Activated naive CD8-positive, alpha-beta T cell treated with anti-CD3 and anti-CD28 coated beads for 36 hours (primary cell): Measurements from ENCODE around the gene CLNK. TPM values are rescaled to one million over a fixed set of nuclear protein-coding genes. Genes with fewer than 3 reads are reported as not detected.

Experiments
- DNase-seq: peaks from one replicate; pipeline ENCODE4 v3.0.0; 2021
- H3K27ac Mint-ChIP-seq: one replicate; pipeline ENCODE4 v1.8.0; 2022; ENCODE audit warnings: mild to moderate bottlenecking, moderate library complexity, mixed read lengths
- H3K27me3 Mint-ChIP-seq: one replicate; pipeline ENCODE4 v1.8.0; 2022; ENCODE audit warnings: mild to moderate bottlenecking, mixed read lengths
- H3K36me3 Mint-ChIP-seq: one replicate; pipeline ENCODE4 v1.8.0; 2021; ENCODE audit warnings: mild to moderate bottlenecking, mixed read lengths
- H3K4me1 Mint-ChIP-seq: one replicate; pipeline ENCODE4 v1.8.0; 2021; ENCODE audit warnings: mixed read lengths
- H3K4me3 Mint-ChIP-seq: one replicate; pipeline ENCODE4 v1.8.0; 2022; ENCODE audit warnings: mild to moderate bottlenecking, moderate library complexity, mixed read lengths
- H3K9me3 Mint-ChIP-seq: one replicate; pipeline ENCODE4 v1.8.0; 2022; ENCODE audit warnings: mixed read lengths
- total RNA-seq, 2 experiments: library from RNA; stranded (reverse); gene quantifications; one replicate each; pipeline ENCODE4 v1.2.3, GENCODE V29; 2021

The CLNK gene
- total RNA-seq, 2 experiments from 2014 or later = 0.32 to 0.35 TPM

GRCh38 chr4:10596586-10597290 lies 87.8 kb downstream of the CLNK start:
- no peak overlapping the region for H3K27ac Mint-ChIP-seq
- peaks cover 3% of the 10 kb centered on the region for H3K27me3 Mint-ChIP-seq
- no peaks in the 10 kb centered on the region for H3K9me3 Mint-ChIP-seq
- H3K4me1 Mint-ChIP-seq = no peaks in the 10 kb centered on the region
- no peak overlapping the region for H3K4me3 Mint-ChIP-seq
- DNase-seq = no peak
- no peaks in the 10 kb centered on the region for H3K36me3 Mint-ChIP-seq

GRCh38 chr4:10593130-10593529 lies 91.4 kb downstream of the CLNK start:
- DNase-seq = no peak
- Mint-ChIP-seq H3K9me3 (no peaks in the 10 kb centered on the region), H3K4me3 (no peak overlapping the region), H3K4me1 (peaks cover 15% of the 10 kb centered on the region), H3K36me3 (no peaks in the 10 kb centered on the region), H3K27me3 (peaks cover 3% of the 10 kb centered on the region), H3K27ac (no peak overlapping the region)

GRCh38 chr4:10590896-10591295 lies 93.7 kb downstream of the CLNK start:
- H3K4me3 Mint-ChIP-seq = no peak overlapping the region
- no peaks in the 10 kb centered on the region for H3K36me3 Mint-ChIP-seq
- no peak overlapping the region for H3K27ac Mint-ChIP-seq
- no peaks in the 10 kb centered on the region for H3K9me3 Mint-ChIP-seq
- peaks cover 3% of the 10 kb centered on the region for H3K27me3 Mint-ChIP-seq
- peaks cover 22% of the 10 kb centered on the region for H3K4me1 Mint-ChIP-seq
- no peak for DNase-seq

GRCh38 chr4:10589799-10590198 lies 94.8 kb downstream of the CLNK start:
- Mint-ChIP-seq H3K9me3 (no peaks in the 10 kb centered on the region), H3K27me3 (peaks cover 3% of the 10 kb centered on the region), H3K4me1 (peaks cover 23% of the 10 kb centered on the region), H3K36me3 (no peaks in the 10 kb centered on the region), H3K27ac (peak overlapping the region; percentile 8), H3K4me3 (no peak overlapping the region)
- DNase-seq = no peak

GRCh38 chr4:10589321-10589720 lies 95.2 kb downstream of the CLNK start:
- peaks cover 28% of the 10 kb centered on the region for H3K4me1 Mint-ChIP-seq
- H3K4me3 Mint-ChIP-seq = no peak overlapping the region
- DNase-seq = no peak
- H3K9me3 Mint-ChIP-seq = no peaks in the 10 kb centered on the region
- no peaks in the 10 kb centered on the region for H3K36me3 Mint-ChIP-seq
- no peak overlapping the region for H3K27ac Mint-ChIP-seq
- peaks cover 3% of the 10 kb centered on the region for H3K27me3 Mint-ChIP-seq

- no peak overlapping the region for H3K4me3 Mint-ChIP-seq
- H3K9me3 Mint-ChIP-seq = no peaks in the 10 kb centered on the region
- peaks cover 3% of the 10 kb centered on the region for H3K27me3 Mint-ChIP-seq
- no peaks in the 10 kb centered on the region for H3K36me3 Mint-ChIP-seq
- no peak overlapping the region for H3K27ac Mint-ChIP-seq
- H3K4me1 Mint-ChIP-seq = peaks cover 37% of the 10 kb centered on the region
- DNase-seq = peak; percentile 34
These were observed 96.9 kb downstream of the CLNK start for GRCh38 chr4:10587697-10588096.

- H3K4me1 Mint-ChIP-seq = peaks cover 37% of the 10 kb centered on the region
- no peaks in the 10 kb centered on the region for H3K9me3 Mint-ChIP-seq
- H3K36me3 Mint-ChIP-seq = no peaks in the 10 kb centered on the region
- no peak overlapping the region for H3K4me3 Mint-ChIP-seq
- peaks cover under 1% of the 10 kb centered on the region for H3K27me3 Mint-ChIP-seq
- no peak for DNase-seq
- H3K27ac Mint-ChIP-seq = no peak overlapping the region
These were observed 97.3 kb downstream of the CLNK start for GRCh38 chr4:10587296-10587695.

GRCh38 chr4:10584042-10584441 lies 100.5 kb downstream of the CLNK start:
- DNase-seq = no peak
- H3K4me3 Mint-ChIP-seq = no peak overlapping the region
- peaks cover 26% of the 10 kb centered on the region for H3K4me1 Mint-ChIP-seq
- H3K27me3 Mint-ChIP-seq = no peaks in the 10 kb centered on the region
- no peaks in the 10 kb centered on the region for H3K36me3 Mint-ChIP-seq
- no peaks in the 10 kb centered on the region for H3K9me3 Mint-ChIP-seq
- peak overlapping the region; percentile 79 for H3K27ac Mint-ChIP-seq

GRCh38 chr4:10582951-10583350 lies 101.6 kb downstream of the CLNK start:
- Mint-ChIP-seq H3K4me3 (no peak overlapping the region), H3K27me3 (no peaks in the 10 kb centered on the region), H3K4me1 (peaks cover 22% of the 10 kb centered on the region), H3K36me3 (no peaks in the 10 kb centered on the region), H3K9me3 (no peaks in the 10 kb centered on the region), H3K27ac (no peak overlapping the region)
- no peak for DNase-seq

GRCh38 chr4:10582059-10582686 lies 102.4 kb downstream of the CLNK start:
- Mint-ChIP-seq H3K4me3 (no peak overlapping the region), H3K27me3 (no peaks in the 10 kb centered on the region), H3K9me3 (no peaks in the 10 kb centered on the region), H3K27ac (no peak overlapping the region), H3K36me3 (no peaks in the 10 kb centered on the region), H3K4me1 (peaks cover 19% of the 10 kb centered on the region)
- DNase-seq = no peak

GRCh38 chr4:10581022-10581421 lies 103.5 kb downstream of the CLNK start:
- Mint-ChIP-seq H3K27me3 (no peaks in the 10 kb centered on the region), H3K4me1 (peaks cover 24% of the 10 kb centered on the region), H3K36me3 (no peaks in the 10 kb centered on the region), H3K9me3 (no peaks in the 10 kb centered on the region), H3K27ac (no peak overlapping the region), H3K4me3 (no peak overlapping the region)
- no peak for DNase-seq

GRCh38 chr4:10579648-10580047 lies 104.9 kb downstream of the CLNK start:
- peaks cover 21% of the 10 kb centered on the region for H3K4me1 Mint-ChIP-seq
- no peaks in the 10 kb centered on the region for H3K36me3 Mint-ChIP-seq
- no peak for DNase-seq
- no peaks in the 10 kb centered on the region for H3K27me3 Mint-ChIP-seq
- no peak overlapping the region for H3K27ac Mint-ChIP-seq
- H3K4me3 Mint-ChIP-seq = no peak overlapping the region
- H3K9me3 Mint-ChIP-seq = no peaks in the 10 kb centered on the region

- H3K9me3 Mint-ChIP-seq = no peaks in the 10 kb centered on the region
- no peak overlapping the region for H3K4me3 Mint-ChIP-seq
- DNase-seq = no peak
- no peaks in the 10 kb centered on the region for H3K36me3 Mint-ChIP-seq
- H3K27me3 Mint-ChIP-seq = no peaks in the 10 kb centered on the region
- H3K27ac Mint-ChIP-seq = no peak overlapping the region
- H3K4me1 Mint-ChIP-seq = peaks cover 9% of the 10 kb centered on the region
These were observed 106.8 kb downstream of the CLNK start for GRCh38 chr4:10577508-10578426.

GRCh38 chr4:10577018-10577417 lies 107.5 kb downstream of the CLNK start:
- Mint-ChIP-seq H3K27ac (no peak overlapping the region), H3K36me3 (no peaks in the 10 kb centered on the region), H3K27me3 (no peaks in the 10 kb centered on the region), H3K4me3 (no peak overlapping the region), H3K9me3 (no peaks in the 10 kb centered on the region), H3K4me1 (peaks cover 9% of the 10 kb centered on the region)
- no peak for DNase-seq

GRCh38 chr4:10576236-10576635 lies 108.3 kb downstream of the CLNK start:
- no peak overlapping the region for H3K27ac Mint-ChIP-seq

More at GRCh38 chr4:10576236-10576635, 108.3 kb downstream of the CLNK start:
- no peak for DNase-seq
- Mint-ChIP-seq H3K27me3 (no peaks in the 10 kb centered on the region), H3K36me3 (no peaks in the 10 kb centered on the region), H3K4me1 (peaks cover 9% of the 10 kb centered on the region), H3K4me3 (no peak overlapping the region), H3K9me3 (no peaks in the 10 kb centered on the region)
